IMR-90 (cell line): Measurements from ENCODE around the gene LRRC31. TPM values are rescaled to one million over a fixed set of nuclear protein-coding genes. Genes with fewer than 3 reads are reported as not detected.
A peak's percentile ranks its signal among the peaks of the same experiment; 100 is the strongest.

Source experiments
- ATAC-seq: fragments of 200-7000 bp; cut with Tn5 transposase; 2 replicates; pipeline ENCODE4 v1.9.1; 2020; ENCODE audit warnings: low read depth, mild to moderate bottlenecking, moderate library complexity
- BruUV-seq: library from RNA; stranded (reverse); fragments of 400-500 nt; replicated peaks from 2 replicates; lab custom pipeline; 2021; lab: Mats Ljungman, UMichigan
- CTCF ChIA-PET: fragments of 300-600 bp; formaldehyde crosslinking; extraction: SDS; loops from one replicate; lab custom pipeline; 2021; ENCODE audit warnings: antibody characterized with exemption; lab: Yijun Ruan, JAX
- POLR2A ChIA-PET: fragments of 300-600 bp; sonication (Branson Sonifier 250); formaldehyde crosslinking; loops from one replicate; lab custom pipeline; 2022; ENCODE audit warnings: antibody characterized with exemption; ENCODE audit not compliant: unreplicated experiment; lab: Charles Lee
- DNase-seq: peaks from one replicate; pipeline ENCODE4 v3.0.0; 2013
- H2AFZ ChIP-seq: replicated peaks from 2 replicates; pipeline ENCODE3; 2013; ENCODE audit warnings: low read length, mild to moderate bottlenecking; ENCODE audit not compliant: poor library complexity
- H2AK5ac ChIP-seq: 2 replicates; pipeline ENCODE4 v1.6.1; 2013; ENCODE audit warnings: low read depth, low read length, inconsistent platforms
- H2AK9ac ChIP-seq: replicated peaks from 2 replicates; pipeline ENCODE3; 2013; ENCODE audit warnings: mild to moderate bottlenecking, low read depth, low read length, moderate library complexity; ENCODE audit not compliant: poor library complexity
- H2BK120ac ChIP-seq: 2 replicates; pipeline ENCODE4 v1.6.1; 2013; ENCODE audit warnings: low read depth, low read length, inconsistent platforms
- H2BK15ac ChIP-seq: 3 replicates; pipeline ENCODE4 v1.6.1; 2013; ENCODE audit warnings: low read depth, low read length, inconsistent platforms
- H2BK20ac ChIP-seq: 2 replicates; pipeline ENCODE4 v1.6.1; 2013; ENCODE audit warnings: low read depth, mild to moderate bottlenecking, inconsistent platforms, low read length, moderate library complexity
- H2BK5ac ChIP-seq: 2 replicates; pipeline ENCODE4 v1.6.1; 2013; ENCODE audit warnings: mild to moderate bottlenecking, low read depth, low read length, inconsistent platforms; ENCODE audit not compliant: poor library complexity, severe bottlenecking
- H3K14ac ChIP-seq: replicated peaks from 2 replicates; pipeline ENCODE4 v1.6.1; 2013; ENCODE audit warnings: low read depth, low read length, inconsistent platforms
- H3K18ac ChIP-seq: 2 replicates; pipeline ENCODE4 v1.6.1; 2013; ENCODE audit warnings: low read depth, low read length, control low read depth
- H3K23ac ChIP-seq: 2 replicates; pipeline ENCODE4 v1.6.1; 2013; ENCODE audit warnings: low read depth, low read length, inconsistent platforms
- H3K27ac ChIP-seq: 2 replicates; pipeline ENCODE4 v1.5.1; 2013; ENCODE audit warnings: mild to moderate bottlenecking, control low read depth, low read length; ENCODE audit not compliant: insufficient read depth
- H3K27me3 ChIP-seq: 2 replicates; pipeline ENCODE4 v1.6.1; 2013; ENCODE audit warnings: low read length; ENCODE audit not compliant: control insufficient read depth, insufficient read depth
- H3K36me3 ChIP-seq: 2 replicates; pipeline ENCODE4 v1.6.1; 2013; ENCODE audit warnings: low read length, mixed read lengths; ENCODE audit not compliant: control insufficient read depth, insufficient read depth
- H3K4ac ChIP-seq: 2 replicates; pipeline ENCODE4 v1.6.1; 2013; ENCODE audit warnings: low read depth, low read length, inconsistent platforms
- H3K4me1 ChIP-seq: 2 replicates; pipeline ENCODE4 v1.6.1; 2013; ENCODE audit warnings: low read length, mixed read lengths; ENCODE audit not compliant: control insufficient read depth, insufficient read depth
- H3K4me2 ChIP-seq: 2 replicates; pipeline ENCODE4 v1.6.1; 2013; ENCODE audit warnings: low read depth, mild to moderate bottlenecking, control low read depth, low read length, moderate library complexity
- H3K4me3 ChIP-seq: 2 replicates; pipeline ENCODE4 v1.5.1; 2013; ENCODE audit warnings: low read depth, mild to moderate bottlenecking, control low read depth, low read length, moderate library complexity; ENCODE audit not compliant: insufficient read depth
- H3K56ac ChIP-seq: 2 replicates; pipeline ENCODE4 v1.6.1; 2013; ENCODE audit warnings: low read length, inconsistent platforms; ENCODE audit not compliant: insufficient read depth; ENCODE audit errors: extremely low read depth
- H3K79me1 ChIP-seq, 2 experiments: 2 replicates each; pipeline ENCODE4 v1.6.1; 2013; ENCODE audit warnings: low read length in 2 of 2, inconsistent platforms in 1 of 2, low read depth in 1 of 2
- H3K9ac ChIP-seq: 2 replicates; pipeline ENCODE4 v1.6.1; 2013; ENCODE audit warnings: low read depth, low read length, control low read depth
- H3K9me1 ChIP-seq: 2 replicates; pipeline ENCODE4 v1.6.1; 2013; ENCODE audit warnings: low read length, inconsistent platforms; ENCODE audit not compliant: insufficient read depth
- H3K9me3 ChIP-seq: 2 replicates; pipeline ENCODE4 v1.6.1; 2013; ENCODE audit warnings: low read length; ENCODE audit not compliant: control insufficient read depth, insufficient read depth
- H4K20me1 ChIP-seq: 2 replicates; pipeline ENCODE4 v1.6.1; 2013; ENCODE audit warnings: low read length, inconsistent platforms; ENCODE audit not compliant: insufficient read depth
- H4K5ac ChIP-seq: 2 replicates; pipeline ENCODE4 v1.6.1; 2013; ENCODE audit warnings: mild to moderate bottlenecking, low read depth, low read length, control low read depth
- H4K8ac ChIP-seq, 2 experiments: 2 replicates each; pipeline ENCODE4 v1.6.1; 2013; ENCODE audit warnings: low read depth in 2 of 2, low read length in 2 of 2, control low read depth in 1 of 2, inconsistent platforms in 1 of 2
- H4K91ac ChIP-seq: 2 replicates; pipeline ENCODE4 v1.6.1; 2013; ENCODE audit warnings: low read depth, low read length, inconsistent platforms; ENCODE audit not compliant: insufficient read depth
- CEBPB ChIP-seq: IDR thresholded peaks from 2 replicates; pipeline ENCODE4 v1.6.1; 2012; ENCODE audit warnings: low read depth, low read length, improper control_type of control experiment
- CHD1 ChIP-seq: IDR thresholded peaks from 2 replicates; pipeline ENCODE4 v1.6.1; 2012; ENCODE audit warnings: low read depth, low read length, improper control_type of control experiment
- CTCF ChIP-seq: conservative IDR thresholded peaks from 2 replicates; pipeline ENCODE4 v1.5.1; 2012; ENCODE audit warnings: mild to moderate bottlenecking, low read depth, low read length, improper control_type of control experiment
- ELK1 ChIP-seq: fragments of 150-350 bp; IDR thresholded peaks from 2 replicates; pipeline ENCODE4 v1.6.1; 2016; ENCODE audit warnings: low read depth, mild to moderate bottlenecking, low read length, moderate library complexity, borderline replicate concordance
- FOS ChIP-seq: fragments of 150-350 bp; IDR thresholded peaks from 2 replicates; pipeline ENCODE4 v1.6.1; 2016; ENCODE audit warnings: low read depth, low read length
- MAFK ChIP-seq: IDR thresholded peaks from 2 replicates; pipeline ENCODE4 v1.6.1; 2012; ENCODE audit warnings: low read depth, low read length, improper control_type of control experiment
- MAZ ChIP-seq: IDR thresholded peaks from 2 replicates; pipeline ENCODE4 v1.6.1; 2012; ENCODE audit warnings: low read depth, mild to moderate bottlenecking, low read length, improper control_type of control experiment, moderate library complexity, borderline replicate concordance
- MXI1 ChIP-seq: IDR thresholded peaks from 2 replicates; pipeline ENCODE4 v1.6.1; 2012; ENCODE audit warnings: low read depth, mild to moderate bottlenecking, low read length, moderate library complexity, borderline replicate concordance
- NFE2L2 ChIP-seq: fragments of 150-350 bp; IDR thresholded peaks from 2 replicates; pipeline ENCODE4 v1.6.1; 2016; ENCODE audit warnings: low read depth, mild to moderate bottlenecking, low read length
- POLR2A ChIP-seq: IDR thresholded peaks from 2 replicates; pipeline ENCODE4 v1.6.1; 2012; ENCODE audit warnings: mild to moderate bottlenecking, low read depth, low read length
- RAD21 ChIP-seq: IDR thresholded peaks from 2 replicates; pipeline ENCODE4 v1.6.1; 2012; ENCODE audit warnings: low read length, improper control_type of control experiment
- RCOR1 ChIP-seq: IDR thresholded peaks from 2 replicates; pipeline ENCODE4 v1.6.1; 2012; ENCODE audit warnings: mild to moderate bottlenecking, low read length, improper control_type of control experiment; ENCODE audit not compliant: insufficient replicate concordance
- SMC3 ChIP-seq: fragments of 150-350 bp; IDR thresholded peaks from 2 replicates; pipeline ENCODE4 v1.6.1; 2016; ENCODE audit warnings: low read depth, mild to moderate bottlenecking, antibody characterized with exemption, low read length, moderate library complexity
- USF2 ChIP-seq: fragments of 150-350 bp; IDR thresholded peaks from 2 replicates; pipeline ENCODE4 v1.6.1; 2017; ENCODE audit warnings: mild to moderate bottlenecking, antibody characterized with exemption, low read length, low read depth
- WGBS, 2 experiments: methylation state at CpG; one replicate each; pipeline versions ENCODE4 v1.1.5 to v1.1.7; 2013; ENCODE audit warnings: missing lambda C conversion rate in 2 of 2; ENCODE audit not compliant: insufficient read length in 1 of 2; ENCODE audit errors: extremely low coverage in 2 of 2; 5-methylcytosine and 5-hydroxymethylcytosine counted together
- dilution Hi-C: fragments of 300-500 bp; cut with HindIII; formaldehyde crosslinking; loops from one replicate; pipeline ENCODE4 v1.14.3; 2018; ENCODE audit warnings: low sequenced_read_pairs; ENCODE audit not compliant: unreplicated experiment
- in situ Hi-C: fragments of 300-500 bp; cut with MboI; formaldehyde crosslinking; loops from 3 replicates; pipeline ENCODE4 v1.14.3; 2019; ENCODE audit warnings: low sequenced_read_pairs, inconsistent platforms, mixed read lengths
- intact Hi-C: fragments of 100-400 bp; cut with micrococcal nuclease; formaldehyde crosslinking; loops from 2 replicates; pipeline ENCODE4 v1.10.0; 2022
- polyA plus RNA-seq, 3 experiments: library from polyadenylated mRNA; depleted of rRNA; stranded (reverse); fragments of >200 nt; gene quantifications; 2 replicates each; pipeline ENCODE4 v1.2.3, GENCODE V29; 2012; ENCODE audit warnings: low replicate concordance in 1 of 3
- total RNA-seq: library from RNA; depleted of rRNA; stranded (reverse); fragments of >200 nt; gene quantifications from 2 replicates; pipeline ENCODE4 v1.2.3, GENCODE V29; 2012

LRRC31 gene
- total and polyA plus RNA-seq, 2 of the 4 experiments (the other 2 are of a cell fraction): not detected

GRCh38 chr3:169811631-169812331, 58.0 kb downstream of the LRRC31 start:
- Histone ChIP-seq H3K4me1 (peaks cover 3% of the 10 kb centered on the region), H3K4me2 (peak overlapping the region; percentile 68), H3K27me3 (no peaks in the 10 kb centered on the region), H2BK120ac (no peak overlapping the region), H2BK15ac (no peak overlapping the region), H4K8ac (peak overlapping the region; percentile 62 to 70; a peak in 2 of 4 replicates), H2BK5ac (no peak overlapping the region), H2AK5ac (no peak overlapping the region), H3K4ac (peak overlapping the region; percentile 48; the same call in 1 of the 2 replicates), H3K56ac (peak overlapping the region; percentile 22; the same call in 1 of the 2 replicates), H3K9ac (peak overlapping the region; percentile 7), H3K79me1 (peaks cover 0 to 3% of the 10 kb centered on the region in 2 experiments; a peak in 1 of 4 replicates), H4K20me1 (no peaks in the 10 kb centered on the region), H4K91ac (no peak overlapping the region; the same call in 1 of the 2 replicates), H3K9me1 (peaks cover 9% of the 10 kb centered on the region), H2AFZ (peak overlapping the region; percentile 99), H3K4me3 (peak overlapping the region; percentile 29), H4K5ac (no peak overlapping the region), H3K36me3 (no peaks in the 10 kb centered on the region), H2BK20ac (no peak overlapping the region), H3K27ac (peak overlapping the region; percentile 47), H3K14ac (0 out of 2 replicates have a peak overlapping the region, but pooled peaks have one; percentile 41), H3K18ac (no peak overlapping the region), H3K9me3 (no peaks in the 10 kb centered on the region), H2AK9ac (peak overlapping the region; percentile 60), H3K23ac (no peak overlapping the region; the same call in 1 of the 2 replicates)
- ChIA-PET CTCF (interaction anchor here (0.6 kb wide), 1 partner anchor 27 kb away, joined by 3 read pairs; no protein-coding TSS in a partner anchor), POLR2A (interaction anchor here (0.5 to 0.8 kb wide), 2 partner anchors 21 to 48 kb away, joined by 3 to 5 read pairs; no protein-coding TSS in a partner anchor)
- no TSS peak for BruUV-seq
- ATAC-seq (peak; percentile 73), DNase-seq (peak; percentile 91)
- TF ChIP-seq ELK1 (no peak), NFE2L2 (no peak), MAZ (no peak), MXI1 (0 out of 2 replicates have a peak, but pooled peaks have one; percentile 6), RCOR1 (no peak), SMC3 (no peak), FOS (peak; percentile 48; the same call in 1 of the 2 replicates), CTCF (no peak), POLR2A (no peak), USF2 (no peak), CEBPB (no peak), RAD21 (no peak), MAFK (no peak), CHD1 (no peak)
- in situ Hi-C loops: no loop called here
- 6% methylated on average over 9 of the region's 29 CpGs; no CpG with 5 or more reads in 1 of the 2 experiments for WGBS, 2 experiments
- dilution Hi-C loops: no loop called here
- intact Hi-C loops: loop anchor here (5.0 kb wide), 1 partner anchor 34 kb away; no protein-coding TSS in a partner anchor
